Measurements from ENCODE around the gene ARHGAP6.

DNA sequence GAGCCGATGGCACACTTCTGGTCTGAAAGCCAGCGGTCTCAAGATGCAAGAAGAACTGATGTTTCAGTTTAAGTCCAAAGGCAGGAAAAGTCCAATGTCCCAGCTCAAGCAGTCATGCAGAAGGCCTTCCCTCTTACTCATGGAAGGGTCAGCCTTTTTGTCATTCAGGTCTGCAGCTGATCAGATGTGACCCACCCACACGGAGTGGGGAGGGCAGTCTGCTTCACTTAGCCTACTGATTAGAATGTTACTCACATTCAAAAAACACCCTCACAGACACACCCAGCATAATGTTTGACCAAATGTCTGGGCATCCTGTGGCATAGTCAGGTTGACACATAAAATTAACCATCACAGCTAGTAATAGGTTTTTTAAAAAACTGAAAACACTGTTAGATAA is 548.0 kb downstream of the ARHGAP6 start:
- TF ChIP-seq TFE3 (CRISPR knock-in tag; IDR thresholded peaks at IDR 0.05): no peak
- no peak for TF ChIP-seq EZH2 (conservative IDR thresholded peaks at IDR 0.05; ENCODE audit: low read depth, low read length)
- TF ChIP-seq MAZ (IDR thresholded peaks at IDR 0.05; ENCODE audit: borderline replicate concordance, low read depth, low read length): no peak
- no peak for TF ChIP-seq MAZ (CRISPR knock-in tag; IDR thresholded peaks at IDR 0.05; ENCODE audit: low read depth)
- TF ChIP-seq PBX3 (CRISPR knock-in tag; IDR thresholded peaks at IDR 0.05; ENCODE audit: borderline replicate concordance): no peak
- TF ChIP-seq RFXAP (CRISPR knock-in tag; IDR thresholded peaks at IDR 0.05; ENCODE audit: borderline replicate concordance): no peak

All from HepG2 (cell line).